HuH-7 (cell line): ENCODE measurements around the gene OR2D3.
"Not testable (repeated sequence)": the region's sequence is repeated elsewhere in the genome, so short reads cannot be mapped to it uniquely, and the experiment has no call there.

Experiments
- DNase-seq: peaks from one replicate; pipeline ENCODE4 v3.0.0; 2011; ENCODE audit warnings: low spot score

Gene OR2D3

GRCh38 chr11:6920702-6921101 is at the start of gene OR2D3:
Gene OR2D3 (plus strand): TSS chr11:6921002. CDS start chr11:6921002, 0 bp downstream.
- DNase-seq = no peak

- no peak for DNase-seq
Observed at GRCh38 chr11:6871278-6871677, 49.5 kb upstream of the OR2D3 start.

- no peak for DNase-seq
Observed at GRCh38 chr11:6875761-6876160, 45.0 kb upstream of the OR2D3 start.

GRCh38 chr11:6876325-6876724 is 44.5 kb upstream of the OR2D3 start, which contains the start of gene OR10A4:
Gene OR10A4 (plus strand): TSS chr11:6876625. CDS start chr11:6876648, 23 bp downstream.
- no peak for DNase-seq

GRCh38 chr11:6876914-6877313 is 43.9 kb upstream of the OR2D3 start:
- no peak for DNase-seq

GRCh38 chr11:6882751-6883150 is 38.1 kb upstream of the OR2D3 start:
- no peak for DNase-seq

- DNase-seq = not testable (repeated sequence)
Observed at GRCh38 chr11:6887711-6888110, 33.1 kb upstream of the OR2D3 start.

- no peak for DNase-seq
Observed at GRCh38 chr11:6888830-6889229, 32.0 kb upstream of the OR2D3 start.

GRCh38 chr11:6889835-6890234 is 31.0 kb upstream of the OR2D3 start:
- DNase-seq = no peak

GRCh38 chr11:6892400-6892799 is 28.4 kb upstream of the OR2D3 start, which contains the start of gene OR2D2:
Gene OR2D2 (minus strand): TSS chr11:6892500. CDS start chr11:6892500, 0 bp downstream.
- no peak for DNase-seq

GRCh38 chr11:6894097-6894496 is 26.7 kb upstream of the OR2D3 start:
- no peak for DNase-seq

GRCh38 chr11:6895010-6895409 is 25.8 kb upstream of the OR2D3 start:
- no peak for DNase-seq

- DNase-seq = no peak
Observed at GRCh38 chr11:6898911-6899310, 21.9 kb upstream of the OR2D3 start.

- no peak for DNase-seq
Observed at GRCh38 chr11:6900327-6900999, 20.3 kb upstream of the OR2D3 start.

GRCh38 chr11:6904804-6905203 is 16.0 kb upstream of the OR2D3 start:
- not testable (repeated sequence) for DNase-seq

GRCh38 chr11:6911378-6911777 is 9.4 kb upstream of the OR2D3 start:
- no peak for DNase-seq

GRCh38 chr11:6911948-6912347 is 8.9 kb upstream of the OR2D3 start:
- no peak for DNase-seq

GRCh38 chr11:6919698-6920097 is 1.1 kb upstream of the OR2D3 start:
- DNase-seq = no peak

GRCh38 chr11:6925007-6925577 is 4.3 kb downstream of the OR2D3 start:
- DNase-seq = no peak

GRCh38 chr11:6925636-6926207 is 4.9 kb downstream of the OR2D3 start:
- no peak for DNase-seq

- peak; percentile 80 for DNase-seq
Observed at GRCh38 chr11:6926208-6927029, 5.6 kb downstream of the OR2D3 start, which contains the start of gene ZNF215. Gene ZNF215 (plus strand): TSS chr11:6926426. CDS start chr11:6932273, 5,847 bp downstream.

- no peak for DNase-seq
Observed at GRCh38 chr11:6927030-6927617, 6.3 kb downstream of the OR2D3 start.
